ENCODE results near the gene KLK4.

DNA sequence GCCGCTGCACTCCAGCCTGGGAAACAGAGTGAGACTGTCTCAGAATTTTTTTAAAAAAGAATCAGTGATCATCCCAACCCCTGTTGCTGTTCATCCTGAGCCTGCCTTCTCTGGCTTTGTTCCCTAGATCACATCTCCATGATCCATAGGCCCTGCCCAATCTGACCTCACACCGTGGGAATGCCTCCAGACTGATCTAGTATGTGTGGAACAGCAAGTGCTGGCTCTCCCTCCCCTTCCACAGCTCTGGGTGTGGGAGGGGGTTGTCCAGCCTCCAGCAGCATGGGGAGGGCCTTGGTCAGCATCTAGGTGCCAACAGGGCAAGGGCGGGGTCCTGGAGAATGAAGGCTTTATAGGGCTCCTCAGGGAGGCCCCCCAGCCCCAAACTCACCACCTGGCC lies 38.1 kb downstream of the KLK4 start, which contains the start of gene KLK2:
- TF ChIP-seq POLR2A (IDR thresholded peaks at IDR 0.05; ENCODE audit: borderline replicate concordance, extremely low read depth, insufficient read depth, insufficient read length) (no peak), SIN3A (IDR thresholded peaks at IDR 0.05; ENCODE audit: low read depth) (no peak), POLR2AphosphoS5 (IDR thresholded peaks at IDR 0.05; ENCODE audit: low read depth, low read length) (no peak), TCF7L2 (IDR thresholded peaks at IDR 0.05; ENCODE audit: borderline replicate concordance, extremely low read depth, insufficient read depth, insufficient read length) (no peak)
- TF ChIP-seq, protein P1, sequence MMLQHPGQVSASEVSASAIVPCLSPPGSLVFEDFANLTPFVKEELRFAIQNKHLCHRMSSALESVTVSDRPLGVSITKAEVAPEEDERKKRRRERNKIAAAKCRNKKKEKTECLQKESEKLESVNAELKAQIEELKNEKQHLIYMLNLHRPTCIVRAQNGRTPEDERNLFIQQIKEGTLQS (IDR thresholded peaks at IDR 0.05) = no peak
- TF ChIP-seq, protein P2, sequence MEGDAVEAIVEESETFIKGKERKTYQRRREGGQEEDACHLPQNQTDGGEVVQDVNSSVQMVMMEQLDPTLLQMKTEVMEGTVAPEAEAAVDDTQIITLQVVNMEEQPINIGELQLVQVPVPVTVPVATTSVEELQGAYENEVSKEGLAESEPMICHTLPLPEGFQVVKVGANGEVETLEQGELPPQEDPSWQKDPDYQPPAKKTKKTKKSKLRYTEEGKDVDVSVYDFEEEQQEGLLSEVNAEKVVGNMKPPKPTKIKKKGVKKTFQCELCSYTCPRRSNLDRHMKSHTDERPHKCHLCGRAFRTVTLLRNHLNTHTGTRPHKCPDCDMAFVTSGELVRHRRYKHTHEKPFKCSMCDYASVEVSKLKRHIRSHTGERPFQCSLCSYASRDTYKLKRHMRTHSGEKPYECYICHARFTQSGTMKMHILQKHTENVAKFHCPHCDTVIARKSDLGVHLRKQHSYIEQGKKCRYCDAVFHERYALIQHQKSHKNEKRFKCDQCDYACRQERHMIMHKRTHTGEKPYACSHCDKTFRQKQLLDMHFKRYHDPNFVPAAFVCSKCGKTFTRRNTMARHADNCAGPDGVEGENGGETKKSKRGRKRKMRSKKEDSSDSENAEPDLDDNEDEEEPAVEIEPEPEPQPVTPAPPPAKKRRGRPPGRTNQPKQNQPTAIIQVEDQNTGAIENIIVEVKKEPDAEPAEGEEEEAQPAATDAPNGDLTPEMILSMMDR (IDR thresholded peaks at IDR 0.05 in 2 of 3, conservative IDR thresholded peaks at IDR 0.05 in 1 of 3; ENCODE audit: borderline replicate concordance in 1 of 3, insufficient read depth in 1 of 3, low read depth in 2 of 3, low read length in 2 of 3) = no peak
- TF ChIP-seq, protein P3, sequence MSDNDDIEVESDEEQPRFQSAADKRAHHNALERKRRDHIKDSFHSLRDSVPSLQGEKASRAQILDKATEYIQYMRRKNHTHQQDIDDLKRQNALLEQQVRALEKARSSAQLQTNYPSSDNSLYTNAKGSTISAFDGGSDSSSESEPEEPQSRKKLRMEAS (IDR thresholded peaks at IDR 0.05) = no peak
